Cerebellar cortex (tissue), 1 donor: Measurements from ENCODE around the gene TOP3A.

ENCODE experiments used
- DNase-seq: peaks from one replicate; pipeline ENCODE4 v3.0.0-alpha.2; 2015; ENCODE audit warnings: low spot score

TOP3A gene

GRCh38 chr17:18231164-18231563, 83.6 kb downstream of the TOP3A start:
- no peak for DNase-seq

- DNase-seq = no peak
These were observed 84.3 kb downstream of the TOP3A start for GRCh38 chr17:18230288-18231141.

DNA sequence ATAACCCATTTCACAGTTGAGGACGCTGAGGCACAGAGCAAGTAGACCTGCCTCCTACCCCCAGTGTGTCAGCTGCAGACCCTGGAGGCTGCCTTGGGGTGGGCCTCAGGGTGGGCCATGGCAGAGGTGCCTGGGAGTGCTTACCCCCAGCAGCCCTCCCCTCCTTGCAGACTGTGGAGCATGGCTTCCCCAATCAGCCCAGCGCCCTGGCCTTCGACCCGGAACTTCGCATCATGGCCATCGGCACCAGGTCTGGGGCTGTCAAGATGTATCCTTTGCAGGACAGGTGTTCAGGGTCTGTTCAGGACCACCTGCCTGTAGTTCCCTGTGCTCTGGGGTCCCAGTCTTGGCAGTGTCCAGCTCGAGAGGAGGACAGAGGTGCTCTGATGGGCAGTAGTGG, 85.0 kb downstream of the TOP3A start:
- DNase-seq = no peak

- DNase-seq = no peak
These were observed 85.5 kb downstream of the TOP3A start for GRCh38 chr17:18229254-18229653.

- no peak for DNase-seq
These were observed 86.6 kb downstream of the TOP3A start for GRCh38 chr17:18228176-18228682.

DNA sequence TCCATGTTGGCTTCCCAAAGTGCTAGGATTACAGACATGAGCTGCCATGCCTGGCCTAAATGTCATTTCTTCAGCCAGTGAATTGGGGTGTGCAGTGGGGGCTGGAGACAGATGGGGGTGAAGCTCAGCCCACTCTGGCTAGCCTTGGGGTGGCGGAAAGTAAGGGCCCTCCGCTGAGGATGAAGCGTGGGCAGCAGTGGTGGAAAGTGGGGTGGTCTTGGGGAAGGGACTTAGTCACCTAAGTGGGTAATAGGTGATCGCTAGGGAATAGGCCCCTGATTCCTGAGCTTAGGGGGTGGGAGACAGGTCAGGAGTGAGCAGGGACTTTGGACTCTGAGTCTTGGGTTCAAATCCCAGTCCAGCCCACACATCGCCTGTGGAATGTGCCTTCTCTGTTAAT, 87.2 kb downstream of the TOP3A start:
- no peak for DNase-seq

GRCh38 chr17:18226284-18226945, 88.4 kb downstream of the TOP3A start:
- no peak for DNase-seq

- no peak for DNase-seq
These were observed 89.0 kb downstream of the TOP3A start for GRCh38 chr17:18225642-18226283.

- peak; percentile 93 for DNase-seq
These were observed 89.6 kb downstream of the TOP3A start, which contains the start of gene LLGL1 for GRCh38 chr17:18225121-18225641. TSS of gene LLGL1 (plus strand) at chr17:18225635. CDS start at chr17:18225683, 48 bp downstream.

DNA sequence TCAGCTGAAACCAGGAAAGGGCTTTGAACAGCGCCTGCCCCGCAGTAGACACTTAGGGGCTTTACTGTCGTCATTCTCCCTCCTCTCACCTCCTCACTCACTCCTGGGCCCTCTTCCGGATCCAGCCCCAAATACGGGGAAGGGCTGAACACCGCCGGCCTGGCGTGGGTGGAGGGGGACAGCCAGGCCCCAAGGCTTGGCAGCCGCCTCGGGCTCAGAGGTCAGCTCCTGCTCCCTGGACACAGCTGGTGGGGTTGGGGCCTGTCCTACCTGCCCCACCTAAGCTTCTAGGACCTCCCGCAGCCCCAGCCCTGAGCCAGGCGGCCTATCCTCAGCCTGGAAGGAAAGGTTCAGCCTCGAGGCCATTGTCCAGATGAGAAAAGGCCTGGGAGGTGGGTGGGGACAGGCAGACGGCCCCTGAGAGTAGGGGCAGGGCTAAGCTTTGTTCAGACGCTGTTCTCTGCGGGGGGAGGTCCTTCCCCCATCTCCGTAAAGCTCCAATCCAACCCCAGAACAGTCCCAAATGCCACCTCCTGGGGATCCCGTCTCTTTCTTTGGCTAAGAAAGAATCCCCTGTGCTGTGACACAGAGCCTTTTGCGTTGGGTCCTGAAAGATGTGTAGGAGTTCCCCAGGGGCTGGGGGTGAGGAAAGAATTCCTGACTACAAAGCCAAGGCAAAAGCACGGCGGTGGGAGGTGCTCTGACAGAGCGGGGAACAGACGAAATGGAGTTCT, 90.2 kb downstream of the TOP3A start:
- DNase-seq = peak; percentile 66

DNA sequence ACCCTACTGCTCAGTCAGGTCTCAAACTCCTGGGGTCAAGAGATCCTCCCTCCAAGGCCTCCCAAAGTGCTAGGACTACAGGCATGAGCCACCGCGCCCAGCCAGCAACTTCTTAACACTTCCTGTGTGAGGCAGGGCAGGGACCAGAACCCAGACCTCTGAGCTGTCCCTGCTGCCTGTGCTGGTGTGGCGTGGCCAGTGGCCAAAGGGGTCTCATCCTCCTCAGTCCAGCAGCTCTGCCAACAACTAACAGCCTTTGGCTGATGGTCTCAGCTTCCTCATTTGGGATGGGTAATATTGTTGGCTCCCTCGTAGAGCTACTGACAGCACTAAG, 90.8 kb downstream of the TOP3A start:
- DNase-seq = no peak
